ENCODE data around the gene PLIN1.

Gene PLIN1

GRCh38 chr15:89668171-89668570, 11.0 kb downstream of the PLIN1 start:
- Histone ChIP-seq H3K9me3 (ENCODE audit: low read length) (no peaks in the 10 kb centered on the region), H3K27me3 (ENCODE audit: insufficient read depth, low read length) (no peaks in the 10 kb centered on the region), H2AFZ (ENCODE audit: low read length) (no peak overlapping the region), H3K79me2 (ENCODE audit: insufficient read depth, low read length) (no peaks in the 10 kb centered on the region), H3K9ac (ENCODE audit: low read length) (no peak overlapping the region), H3K4me2 (ENCODE audit: low read length) (no peak overlapping the region), H3K4me3 (ENCODE audit: low read depth, low read length, poor library complexity, severe bottlenecking) (no peak overlapping the region), H3K36me3 (ENCODE audit: insufficient read depth, low read length) (no peaks in the 10 kb centered on the region), H3K9me2 (ENCODE audit: low read depth, low read length) (no peaks in the 10 kb centered on the region), H3K27ac (ENCODE audit: low read depth, low read length, poor library complexity, severe bottlenecking) (no peak overlapping the region), H3F3A (ENCODE audit: insufficient read depth, low read length) (no peaks in the 10 kb centered on the region), H4K20me1 (ENCODE audit: insufficient read depth, low read length) (no peaks in the 10 kb centered on the region), H3K4me1 (ENCODE audit: insufficient read depth, low read length, severe bottlenecking) (no peaks in the 10 kb centered on the region)
- TF ChIP-seq EZH2 (IDR thresholded peaks at IDR 0.05; ENCODE audit: borderline replicate concordance, low read length) (no peak), CTCF (IDR thresholded peaks at IDR 0.05; ENCODE audit: low read length) (no peak)

- H2AFZ ChIP-seq (ENCODE audit: low read length), result no peak overlapping the region
- H3F3A ChIP-seq (ENCODE audit: insufficient read depth, low read length), result no peaks in the 10 kb centered on the region
- H3K4me3 ChIP-seq (ENCODE audit: low read depth, low read length, poor library complexity, severe bottlenecking), result no peak overlapping the region
- H3K79me2 ChIP-seq (ENCODE audit: insufficient read depth, low read length), result no peaks in the 10 kb centered on the region
- H4K20me1 ChIP-seq (ENCODE audit: insufficient read depth, low read length), result no peaks in the 10 kb centered on the region
- no peaks in the 10 kb centered on the region for H3K4me1 ChIP-seq (ENCODE audit: insufficient read depth, low read length, severe bottlenecking)
- H3K4me2 ChIP-seq (ENCODE audit: low read length), result no peak overlapping the region
- no peak overlapping the region for H3K9ac ChIP-seq (ENCODE audit: low read length)
- no peaks in the 10 kb centered on the region for H3K36me3 ChIP-seq (ENCODE audit: insufficient read depth, low read length)
- TF ChIP-seq CTCF (IDR thresholded peaks at IDR 0.05; ENCODE audit: low read length) (no peak), EZH2 (IDR thresholded peaks at IDR 0.05; ENCODE audit: borderline replicate concordance, low read length) (no peak)
- no peaks in the 10 kb centered on the region for H3K27me3 ChIP-seq (ENCODE audit: insufficient read depth, low read length)
- no peak overlapping the region for H3K27ac ChIP-seq (ENCODE audit: low read depth, low read length, poor library complexity, severe bottlenecking)
- H3K9me3 ChIP-seq (ENCODE audit: low read length), result no peaks in the 10 kb centered on the region
- H3K9me2 ChIP-seq (ENCODE audit: low read depth, low read length), result no peaks in the 10 kb centered on the region
These were observed 11.5 kb downstream of the PLIN1 start for GRCh38 chr15:89667706-89667960.

GRCh38 chr15:89666858-89667705, 12.1 kb downstream of the PLIN1 start:
- no peaks in the 10 kb centered on the region for H3K9me2 ChIP-seq (ENCODE audit: low read depth, low read length)
- TF ChIP-seq CTCF (IDR thresholded peaks at IDR 0.05; ENCODE audit: low read length), result no peak
- TF ChIP-seq EZH2 (IDR thresholded peaks at IDR 0.05; ENCODE audit: borderline replicate concordance, low read length), result no peak
- H2AFZ ChIP-seq (ENCODE audit: low read length), result no peak overlapping the region
- H3K27me3 ChIP-seq (ENCODE audit: insufficient read depth, low read length), result no peaks in the 10 kb centered on the region
- H4K20me1 ChIP-seq (ENCODE audit: insufficient read depth, low read length), result no peaks in the 10 kb centered on the region
- no peak overlapping the region for H3K4me3 ChIP-seq (ENCODE audit: low read depth, low read length, poor library complexity, severe bottlenecking)
- H3K27ac ChIP-seq (ENCODE audit: low read depth, low read length, poor library complexity, severe bottlenecking), result no peak overlapping the region
- H3K4me2 ChIP-seq (ENCODE audit: low read length), result no peak overlapping the region
- no peaks in the 10 kb centered on the region for H3K79me2 ChIP-seq (ENCODE audit: insufficient read depth, low read length)
- no peak overlapping the region for H3K9ac ChIP-seq (ENCODE audit: low read length)
- H3K9me3 ChIP-seq (ENCODE audit: low read length), result no peaks in the 10 kb centered on the region
- no peaks in the 10 kb centered on the region for H3F3A ChIP-seq (ENCODE audit: insufficient read depth, low read length)
- H3K4me1 ChIP-seq (ENCODE audit: insufficient read depth, low read length, severe bottlenecking), result no peaks in the 10 kb centered on the region
- H3K36me3 ChIP-seq (ENCODE audit: insufficient read depth, low read length), result no peaks in the 10 kb centered on the region
